ENCODE measurements around the gene TAS1R3.

Gene TAS1R3

DNA sequence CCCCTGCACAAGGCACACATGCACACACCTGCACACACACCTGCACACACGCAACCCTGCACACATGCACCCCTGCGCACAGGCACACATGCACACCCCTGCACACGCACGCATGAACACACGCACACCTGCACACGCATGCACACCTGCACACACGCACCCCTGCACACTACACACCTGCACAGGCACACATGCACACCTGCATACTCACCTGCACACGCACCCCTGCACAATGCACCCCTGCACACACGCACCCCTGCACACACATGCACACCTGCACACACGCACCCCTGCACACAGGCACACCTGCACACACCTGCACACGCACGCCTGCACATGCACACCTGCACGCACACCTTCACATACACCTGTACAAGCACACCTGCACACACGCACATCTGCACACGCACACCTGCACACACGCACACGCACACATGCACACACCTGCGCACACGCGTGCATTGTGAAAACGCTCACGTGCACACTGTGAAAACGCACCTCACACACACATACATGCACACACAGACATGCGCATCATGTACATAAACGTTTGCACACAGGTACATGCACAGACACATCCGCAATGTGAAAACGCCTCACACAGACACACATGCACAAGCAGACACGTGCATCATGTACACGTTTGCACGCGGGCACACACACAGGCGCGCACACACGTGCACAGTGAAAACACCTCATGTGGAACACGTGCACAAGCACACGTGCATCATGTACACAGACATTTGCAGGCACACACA, 9.9 kb downstream of the TAS1R3 start:
- DNase-seq, result no peak

DNA sequence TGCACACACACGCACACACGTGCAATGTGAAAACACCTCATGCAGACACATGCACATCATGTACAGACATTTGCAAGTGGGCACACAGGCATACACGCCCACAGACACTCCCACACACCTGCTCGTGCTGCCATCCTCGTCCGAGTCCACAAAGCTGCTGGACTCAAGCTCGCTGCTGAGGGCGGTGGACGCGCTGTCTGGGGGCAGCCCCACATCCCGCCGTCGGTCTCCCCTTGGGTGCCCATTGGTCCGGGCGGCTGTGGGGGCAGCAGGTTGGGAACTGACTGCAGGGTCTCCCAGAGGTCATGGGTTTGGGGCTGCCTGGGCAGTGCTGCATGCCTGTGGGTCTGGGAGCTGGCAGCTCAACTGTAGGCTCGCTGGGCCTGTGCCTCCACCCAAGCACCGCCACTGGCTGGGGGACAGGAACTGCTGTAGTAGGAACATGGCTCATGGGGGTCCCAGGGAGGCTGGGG, 10.5 kb downstream of the TAS1R3 start:
- DNase-seq, result no peak

DNA sequence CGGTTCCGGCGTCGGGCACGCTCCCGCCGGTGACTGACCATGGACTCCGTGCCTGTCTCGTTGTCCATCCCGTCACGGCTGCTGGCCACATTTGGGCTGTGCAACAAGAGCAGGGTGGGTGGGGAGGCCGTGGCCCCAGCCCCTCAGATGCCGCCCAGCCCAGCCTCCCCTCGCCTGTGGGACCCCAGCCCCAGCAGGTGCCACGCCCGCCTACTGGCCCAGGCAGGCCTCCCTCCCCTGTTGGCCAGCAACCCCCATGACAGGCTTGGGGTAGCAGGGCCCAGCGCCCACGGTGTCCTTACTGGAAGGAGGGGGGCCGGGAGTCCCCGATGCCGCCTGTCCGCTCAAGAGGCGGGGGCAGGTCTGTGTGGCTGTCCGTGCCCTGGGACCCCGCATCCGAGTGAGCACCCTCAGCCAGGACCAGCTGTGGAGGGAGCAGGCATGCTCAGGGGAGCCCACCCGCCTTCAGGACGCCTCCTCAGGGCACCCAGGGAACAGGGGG, 11.0 kb downstream of the TAS1R3 start:
- DNase-seq, result no peak

DNA sequence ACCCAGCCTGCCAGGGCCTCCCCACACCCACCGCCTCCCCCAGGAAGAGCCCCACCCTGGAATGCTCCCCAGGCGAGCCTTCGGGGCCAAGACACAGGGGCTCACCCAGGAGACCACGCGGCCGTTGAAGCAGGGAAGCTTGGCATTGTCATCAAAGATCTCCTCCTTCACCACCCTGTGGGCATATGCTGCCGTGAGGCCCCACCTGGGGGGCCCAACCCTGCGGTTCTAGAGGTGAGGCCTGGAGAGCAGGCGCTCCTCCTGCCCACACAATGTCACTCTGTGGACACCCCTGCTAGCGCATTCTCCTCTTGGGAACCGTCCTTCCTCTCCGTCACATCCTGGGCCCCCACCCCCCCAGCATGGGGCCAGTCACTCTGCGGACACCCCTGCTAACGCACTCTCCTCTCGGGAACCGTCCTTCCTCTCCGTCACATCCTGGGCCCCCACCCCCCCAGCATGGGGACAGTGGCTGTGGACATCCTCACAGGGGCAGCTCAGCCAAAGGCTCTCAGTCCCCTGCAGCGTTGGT, 11.6 kb downstream of the TAS1R3 start:
- no peak for DNase-seq

DNA sequence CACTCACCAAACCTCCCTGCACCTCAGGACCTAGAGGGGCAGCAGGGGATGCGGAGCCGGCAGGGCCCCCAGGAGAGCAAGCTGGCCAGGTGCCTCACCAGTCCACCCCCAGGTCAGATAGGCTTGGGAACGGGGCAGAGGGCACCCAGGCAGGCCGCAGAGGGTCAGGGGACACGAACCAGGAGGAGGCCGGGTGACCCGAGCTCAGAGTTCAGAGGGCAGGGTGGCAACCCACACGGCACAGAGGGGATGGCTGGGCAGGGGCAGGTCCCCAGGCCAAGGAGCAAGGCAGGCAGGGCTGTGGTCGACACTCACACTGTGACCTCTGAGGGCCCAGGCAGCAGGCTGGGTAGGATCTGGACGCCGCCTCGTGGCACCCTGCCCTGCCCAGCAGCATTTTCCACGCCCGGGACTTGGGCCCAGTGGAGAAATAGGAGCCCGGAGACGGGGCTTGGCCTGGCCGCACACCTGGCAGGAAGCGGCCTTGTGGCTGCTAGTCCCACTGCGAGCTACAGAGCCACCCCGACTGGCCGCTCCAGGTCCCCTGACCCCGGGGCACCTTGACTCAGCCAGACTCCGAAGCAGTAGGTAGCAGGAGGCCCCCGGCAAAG, 12.8 kb downstream of the TAS1R3 start:
- no peak for DNase-seq

DNA sequence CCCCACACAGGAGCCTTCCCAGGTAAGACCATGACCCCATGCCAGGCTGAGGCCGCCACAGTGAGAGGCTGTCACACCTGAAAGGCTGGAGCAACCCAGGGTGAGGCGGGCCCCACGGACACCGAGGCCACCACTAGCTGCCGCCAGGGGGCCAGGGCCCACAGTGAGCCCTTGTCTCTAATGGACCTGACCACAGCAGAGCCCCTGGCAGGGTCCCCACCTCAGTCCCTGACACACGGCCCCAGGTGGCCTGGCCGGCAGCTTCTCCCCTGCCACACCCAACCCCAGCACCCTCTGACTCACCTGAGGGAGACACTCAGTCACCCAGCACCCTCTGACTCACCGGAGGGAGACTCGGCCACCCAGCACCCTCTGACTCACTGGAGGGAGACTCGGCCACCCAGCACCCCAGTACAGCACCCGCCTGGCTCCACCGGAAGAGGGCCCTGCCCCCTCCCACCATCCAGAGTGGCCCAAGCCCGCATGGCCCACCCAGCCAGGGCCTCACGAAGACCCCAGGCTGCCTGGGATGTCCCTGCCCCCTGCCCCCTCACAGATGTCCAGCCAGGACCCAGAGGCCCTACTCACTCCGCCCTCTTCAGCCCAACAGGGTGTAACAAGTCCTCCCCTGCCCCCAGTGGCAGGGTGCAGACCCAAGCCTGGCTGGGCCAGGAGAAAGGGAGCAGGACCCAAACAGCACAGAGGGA, 13.7 kb downstream of the TAS1R3 start:
- no peak for DNase-seq

DNA sequence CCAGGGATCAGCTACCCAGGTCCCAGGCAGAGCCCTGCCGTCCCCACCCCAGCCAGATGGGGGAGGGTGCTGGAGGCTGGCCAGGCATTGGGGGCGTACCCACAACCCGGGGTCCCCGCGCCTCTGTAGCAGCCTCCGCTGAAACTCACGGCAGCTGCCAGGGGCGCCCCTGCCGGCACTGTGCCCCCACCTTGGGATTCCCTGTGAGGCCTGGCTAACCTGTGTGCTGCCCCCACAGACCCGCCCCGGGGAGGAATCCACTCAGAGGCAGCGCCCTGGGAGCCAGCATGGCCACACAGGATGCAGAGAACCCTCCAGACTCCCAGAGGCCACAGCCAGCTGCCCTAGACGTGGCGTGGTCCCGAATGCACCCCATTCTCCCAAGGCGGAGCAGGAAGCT, 14.3 kb downstream of the TAS1R3 start:
- no peak for DNase-seq

DNA sequence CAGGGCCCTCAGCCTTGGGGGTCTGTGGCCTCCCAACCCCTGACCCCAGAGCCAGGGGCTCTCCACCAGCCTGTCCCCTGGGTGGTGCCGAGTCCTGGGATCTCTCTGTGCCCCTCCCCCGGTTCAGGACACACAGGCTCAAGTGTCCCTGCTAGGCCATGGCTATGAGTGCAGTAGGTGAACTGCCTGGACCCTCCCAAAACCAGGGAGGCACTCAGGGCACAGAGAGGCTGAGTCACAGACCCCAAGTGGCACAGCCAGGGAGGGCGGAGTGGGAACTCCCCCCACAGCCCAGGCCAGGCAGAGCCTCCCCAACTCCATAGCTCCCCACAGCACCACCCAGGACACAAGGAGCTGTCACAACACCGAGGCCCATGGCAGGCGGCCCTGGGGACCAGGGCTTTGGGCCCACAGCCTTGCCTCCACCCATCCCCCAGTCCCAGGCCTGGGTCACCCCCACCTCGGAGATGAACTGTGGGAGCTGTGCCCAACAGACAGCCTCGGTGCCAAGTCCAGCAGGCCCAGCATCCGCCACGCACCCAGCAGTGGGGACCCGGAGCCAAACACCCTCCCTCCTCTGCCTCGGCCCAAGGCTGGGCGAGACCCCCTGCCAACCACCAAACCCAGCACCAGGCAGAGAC, 14.9 kb downstream of the TAS1R3 start:
- no peak for DNase-seq

DNA sequence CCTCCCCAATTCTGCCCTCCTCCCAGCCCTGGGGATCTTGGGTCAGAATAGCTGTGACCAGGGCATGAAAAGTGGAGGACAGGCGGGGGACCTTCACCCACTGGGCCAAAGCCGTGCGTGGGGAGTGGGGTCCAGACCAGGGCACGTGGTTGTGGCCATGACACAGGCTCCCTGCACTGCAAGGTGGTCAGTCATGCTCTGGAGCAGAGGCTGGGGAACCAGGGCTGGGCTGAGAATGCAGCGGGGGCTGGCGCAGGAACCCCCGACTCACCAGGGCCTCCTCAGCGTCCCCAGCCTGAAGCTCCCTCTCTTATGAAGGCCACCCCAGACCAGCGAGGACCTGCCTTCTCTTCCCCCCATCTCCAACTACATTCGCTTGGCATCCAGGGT, 15.4 kb downstream of the TAS1R3 start:
- DNase-seq, result no peak

DNA sequence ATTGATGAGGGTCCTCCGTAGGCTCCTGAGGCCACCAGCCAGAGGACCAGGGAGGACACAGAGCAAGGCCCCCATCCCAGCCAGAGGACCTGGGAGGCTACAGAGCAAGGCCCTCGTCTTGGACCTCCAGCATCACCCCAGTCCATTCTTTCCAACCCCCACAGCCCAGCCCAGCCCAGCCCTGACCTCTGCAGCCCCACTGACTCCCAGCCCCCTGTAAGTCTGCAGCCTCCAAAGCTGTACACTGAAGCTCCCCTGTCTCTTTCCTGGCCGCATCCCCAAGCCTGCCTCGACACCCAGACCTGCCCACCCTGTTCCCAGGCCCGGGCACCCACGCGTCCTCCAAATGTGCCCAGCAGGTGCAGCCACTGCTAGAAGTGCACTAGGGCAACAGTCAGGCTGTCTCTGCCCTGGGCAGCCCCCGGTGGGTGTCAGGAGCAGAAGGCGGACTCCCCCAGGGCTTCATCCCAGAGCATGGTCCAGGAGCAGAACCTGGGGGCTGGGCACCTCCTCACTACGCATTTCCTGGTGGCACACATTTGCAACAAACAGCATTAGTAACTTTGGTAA, 16.0 kb downstream of the TAS1R3 start:
- DNase-seq, result no peak

DNA sequence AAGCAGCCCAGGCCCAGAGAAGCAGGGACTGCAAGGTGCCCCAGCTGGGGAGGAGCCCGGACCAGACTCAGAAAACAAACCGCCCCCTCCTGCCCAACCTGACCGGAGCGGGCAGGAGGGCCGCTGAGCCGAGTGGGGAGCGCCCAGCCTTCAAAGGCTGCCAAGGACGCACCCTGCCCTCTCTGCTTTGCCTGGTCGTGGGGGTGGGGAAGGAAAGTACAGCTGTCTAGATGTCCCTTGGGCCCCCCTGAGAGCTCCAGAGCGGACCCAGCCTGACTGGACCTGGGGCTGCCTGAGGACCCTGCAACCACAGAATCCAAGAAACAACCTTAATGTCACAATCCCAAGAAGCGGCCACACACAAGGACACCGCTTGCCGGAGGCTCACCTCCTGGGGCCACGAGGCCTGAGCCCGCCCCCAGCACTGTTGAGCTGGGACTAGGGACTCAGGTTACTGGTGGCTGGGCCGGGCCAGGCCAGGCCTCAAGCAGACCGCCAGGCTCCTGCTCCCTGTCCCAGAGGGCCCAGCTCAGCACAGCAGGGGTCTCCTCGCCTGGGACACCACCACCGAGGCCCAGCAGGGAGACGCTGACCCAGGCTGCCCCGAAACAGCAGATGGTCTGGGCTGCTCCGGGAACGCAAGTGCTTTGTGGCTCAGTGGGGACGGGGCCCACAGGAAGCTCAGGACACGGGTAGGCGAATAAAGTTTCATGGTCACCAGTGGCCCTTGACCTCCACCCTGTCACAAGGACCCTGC, 16.8 kb downstream of the TAS1R3 start:
- DNase-seq, result peak; percentile 28

DNA sequence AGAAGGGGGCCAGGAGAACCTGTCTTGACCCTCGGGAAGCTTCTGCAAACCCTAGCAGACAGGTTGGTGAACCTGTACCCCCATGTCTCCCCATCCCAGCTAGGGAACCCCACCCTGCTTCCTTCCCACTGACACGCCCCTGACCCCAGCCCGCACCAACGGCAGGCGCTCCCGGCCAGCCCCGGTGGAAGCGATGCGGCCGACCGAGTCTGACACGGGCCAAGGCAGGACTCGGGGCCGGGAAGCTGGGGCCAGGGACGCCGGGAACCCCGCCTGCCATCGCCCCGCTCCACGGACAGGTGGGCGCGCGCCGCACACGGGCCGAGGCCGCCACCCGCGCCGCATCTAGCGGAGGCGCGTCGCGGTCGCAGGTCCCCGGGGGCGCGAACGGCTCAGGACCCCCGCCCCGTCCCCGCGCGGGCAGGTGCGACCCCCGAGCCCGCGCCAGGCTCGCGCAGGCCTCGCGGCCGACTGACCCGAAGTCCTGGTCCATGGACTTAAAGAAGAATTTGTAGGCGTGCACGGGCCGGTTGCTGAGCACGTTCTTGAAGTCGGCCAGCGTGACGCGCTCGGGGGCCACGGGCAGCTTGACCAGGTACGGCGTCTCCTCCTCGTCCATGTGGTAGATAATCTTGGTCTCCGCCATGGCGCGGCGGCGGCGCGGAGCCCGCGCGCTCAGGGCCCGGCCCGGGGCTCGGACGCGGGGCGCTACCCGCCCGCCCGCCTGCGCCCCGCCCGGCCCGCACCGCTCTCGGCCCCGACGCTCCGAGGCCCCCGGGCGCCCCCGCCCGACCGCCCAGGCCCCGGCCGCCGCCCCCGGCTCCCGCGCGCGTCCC, 17.6 kb downstream of the TAS1R3 start:
- DNase-seq, result peak; percentile 60

DNA sequence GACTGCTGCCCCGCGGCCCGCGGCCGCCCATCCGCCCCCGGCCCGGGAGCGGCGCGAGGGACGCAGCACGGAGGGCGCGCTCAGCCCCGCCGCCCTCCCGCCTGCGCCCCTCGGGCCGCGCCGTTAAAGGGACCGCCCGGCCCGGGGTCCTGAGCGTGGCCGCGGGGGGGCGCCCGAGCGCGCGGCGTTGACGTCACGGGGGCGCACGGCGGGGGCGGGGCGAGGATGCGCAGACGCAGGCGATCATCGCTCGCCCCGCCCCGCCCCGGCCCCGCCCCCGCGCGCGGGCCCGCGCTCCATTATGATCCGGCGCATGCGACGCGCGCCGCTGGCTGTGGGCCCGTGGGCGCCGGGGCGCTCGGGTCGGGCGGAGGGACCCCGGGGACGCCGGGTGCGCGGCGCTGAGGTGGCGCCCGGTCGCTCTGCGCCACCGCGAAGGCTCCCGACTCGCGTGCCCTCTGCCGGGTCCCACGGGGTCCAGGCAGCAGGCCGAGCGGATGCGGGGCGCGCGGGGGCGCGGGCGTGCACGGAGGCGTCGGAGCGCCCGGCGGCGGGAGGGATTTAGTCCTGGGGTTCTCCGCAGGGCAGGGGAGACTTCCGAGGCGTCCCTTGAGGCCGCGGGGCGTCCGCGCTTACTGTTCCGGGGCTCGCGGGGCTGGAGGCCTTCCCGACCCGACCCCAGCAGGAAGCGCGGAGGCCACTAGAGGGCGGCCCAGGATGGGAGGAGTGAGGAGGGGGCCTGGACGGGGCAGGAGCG, 18.4 kb downstream of the TAS1R3 start, which contains the start of gene DVL1:
DVL1 (minus strand) TSS at position 163 of the 757 bp plus-strand sequence. CDS start 353 bp downstream, outside the sequence.
- peak; percentile 93 for DNase-seq

DNA sequence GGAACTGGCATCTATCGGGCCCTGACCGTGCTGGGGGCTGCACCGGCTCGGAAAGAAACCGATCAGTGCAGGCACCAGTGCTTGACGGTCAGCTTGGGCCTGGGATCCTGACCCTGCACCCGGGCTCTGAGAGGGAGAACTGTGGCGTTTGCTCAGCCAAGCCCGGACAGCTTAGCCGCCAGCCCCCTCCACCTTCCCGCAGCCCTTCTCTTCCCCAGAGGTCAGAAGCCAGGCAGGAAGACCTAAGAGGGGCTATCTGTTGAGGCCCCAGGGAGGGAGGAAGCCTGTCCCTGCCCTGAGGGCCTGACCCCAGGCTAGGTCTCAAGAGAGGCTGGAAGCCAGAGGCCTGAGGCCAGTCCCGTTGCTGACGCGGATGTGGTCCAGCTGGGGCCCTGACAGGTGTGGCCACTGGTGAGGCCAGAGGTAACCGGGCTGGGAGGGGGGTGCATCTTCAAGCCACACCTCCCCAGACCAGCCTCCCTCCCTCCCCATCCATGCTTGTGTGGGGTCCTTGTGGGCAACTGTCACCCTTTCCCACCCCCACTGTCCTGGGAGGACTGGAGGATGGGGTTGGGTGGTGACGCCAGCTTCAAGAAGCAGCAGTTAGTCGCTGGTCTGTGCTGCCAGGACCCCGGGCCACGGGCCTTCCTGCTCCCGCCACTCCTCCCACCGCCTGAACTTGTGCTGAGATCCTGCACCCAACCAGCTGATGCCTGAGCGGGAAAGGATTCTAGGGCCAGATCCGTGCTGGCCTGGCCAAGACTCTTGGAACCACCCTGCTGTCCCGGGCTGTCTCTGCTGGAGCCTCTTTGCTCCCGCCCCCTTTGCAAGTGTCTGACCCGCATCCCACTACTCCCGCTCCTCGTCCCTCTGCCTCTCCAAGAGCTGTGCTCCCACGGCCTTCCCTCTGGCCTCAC, 20.7 kb downstream of the TAS1R3 start:
- DNase-seq, result peak; percentile 50

DNA sequence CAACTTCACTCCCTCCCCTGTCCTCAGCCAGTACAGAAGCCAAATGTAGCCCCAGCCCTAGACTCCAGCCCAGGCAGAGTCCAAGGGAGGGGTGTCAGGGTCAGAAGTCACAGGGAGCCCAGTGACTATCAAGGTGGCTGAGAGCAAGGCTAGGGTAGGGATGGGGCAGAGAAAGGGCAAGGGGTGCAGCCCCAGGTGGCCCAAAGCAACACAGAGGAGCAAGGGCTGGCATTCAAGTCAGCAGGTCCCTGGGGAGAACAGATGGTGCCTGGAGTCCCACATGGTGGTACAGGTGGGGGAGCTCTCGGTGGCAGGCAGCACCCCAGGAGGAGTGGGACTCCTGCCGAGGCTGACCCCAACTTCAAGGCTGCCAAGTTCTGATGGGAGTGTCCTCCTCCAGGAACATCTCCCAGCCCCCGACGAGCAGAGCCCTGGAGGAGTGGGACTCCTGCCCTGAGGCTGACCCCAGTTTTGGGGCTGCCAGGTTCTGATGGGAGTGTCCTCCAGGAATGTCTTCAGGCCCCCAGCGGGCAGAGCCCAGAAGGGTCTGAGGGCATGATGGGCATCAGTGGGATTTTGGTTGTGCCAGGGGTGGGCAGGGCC, 21.8 kb downstream of the TAS1R3 start:
- no peak for DNase-seq

DNA sequence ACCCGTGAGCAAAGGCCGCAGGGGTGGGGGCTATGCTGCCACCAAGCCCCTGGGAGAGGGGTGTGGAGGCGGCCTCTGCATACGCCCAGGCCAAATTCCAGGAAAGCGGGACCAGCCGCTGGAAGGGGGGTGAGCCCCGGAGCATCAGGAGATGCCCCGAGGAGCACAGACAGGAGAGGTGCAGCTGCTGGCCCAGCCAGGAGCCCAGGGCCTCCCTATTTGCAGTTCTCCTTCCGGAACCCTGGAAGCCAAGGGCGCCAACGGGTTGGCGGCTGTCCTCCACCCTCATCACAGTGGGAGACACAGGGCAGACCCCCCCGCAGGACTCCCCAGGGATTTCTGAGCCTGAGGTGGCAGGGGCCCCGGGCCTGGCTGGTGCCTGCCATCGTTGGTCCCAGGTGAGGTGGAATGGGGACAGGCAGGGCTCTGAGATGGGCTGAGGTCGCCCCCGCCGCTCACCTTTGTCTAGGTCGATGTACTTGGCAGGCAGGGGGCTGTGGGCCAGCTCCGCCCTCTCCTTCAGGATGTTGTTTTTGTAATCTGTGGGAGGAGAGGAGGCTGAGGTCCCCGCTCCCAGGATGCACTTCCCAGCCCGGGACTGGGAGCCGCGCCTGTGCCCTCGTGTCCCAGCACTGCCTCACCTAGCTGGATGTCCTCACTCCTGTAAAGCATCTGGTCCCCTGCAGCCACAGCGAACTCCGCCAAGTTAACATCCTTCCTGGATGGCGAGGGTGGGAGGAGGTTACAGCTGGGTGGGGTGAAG, 22.5 kb downstream of the TAS1R3 start:
- no peak for DNase-seq
